Measurements from ENCODE around the gene FRAS1. TPM values are rescaled to one million over a fixed set of nuclear protein-coding genes. Genes with fewer than 3 reads are reported as not detected.

The FRAS1 gene
- total and polyA plus RNA-seq, 2 of the 8 experiments (the other 6 are each of a cell fraction or from before 2014, with no cell fraction given) = 38.5 to 109 TPM

GRCh38 chr4:78056265-78057129 is 626 bp upstream of the FRAS1 start:
- Histone ChIP-seq H3K4me3 (ENCODE audit: extremely low read depth in 1 of 4, insufficient read depth in 2 of 4, low read depth in 3 of 4, low read length in 4 of 4) (peak overlapping the region; percentile 90 to 100 (median 96)), H3K23ac (ENCODE audit: insufficient read length) (no peak overlapping the region), H3K36me3 (ENCODE audit: control insufficient read depth in 2 of 4, insufficient read depth in 4 of 4, low read length in 3 of 4) (no peaks in the 10 kb centered on the region), H3K27ac (ENCODE audit: low read depth, low read length) (peak overlapping the region; percentile 70), H3K4ac (replicated peaks; ENCODE audit: insufficient read length, low read depth, low read length) (peak overlapping the region; percentile 61), H2AFZ (ENCODE audit: low read length) (peak overlapping the region; percentile 7), H3K56ac (replicated peaks; ENCODE audit: insufficient read length, low read depth, low read length) (peak overlapping the region; percentile 67), H3K79me2 (ENCODE audit: control insufficient read depth in 1 of 2, insufficient read depth in 2 of 2, low read length in 2 of 2) (peaks cover 16 to 44% of the 10 kb centered on the region in 2 experiments; a peak in 3 of 4 replicates), H3K14ac (ENCODE audit: insufficient read length) (no peak overlapping the region), H4K91ac (replicated peaks; ENCODE audit: insufficient read length, low read length) (peak overlapping the region; percentile 29), H2BK15ac (ENCODE audit: low read length) (peak overlapping the region; percentile 74; the same call in 1 of the 2 replicates), H3K79me1 (ENCODE audit: low read depth, low read length) (peaks cover 7% of the 10 kb centered on the region), H3K23me2 (ENCODE audit: low read depth, low read length) (peaks cover 15% of the 10 kb centered on the region; the same call in 1 of the 2 replicates), H3K18ac (ENCODE audit: extremely low read depth, low read length) (peak overlapping the region; percentile 89), H2BK12ac (ENCODE audit: low read depth, low read length) (peak overlapping the region; percentile 73; the same call in 1 of the 2 replicates), H4K20me1 (replicated peaks in 1 of 2; ENCODE audit: control insufficient read depth in 1 of 2, insufficient read depth in 2 of 2, low read length in 2 of 2) (peaks cover 0 to 2% of the 10 kb centered on the region in 2 experiments), H3K27me3 (replicated peaks in 1 of 4; ENCODE audit: control insufficient read depth in 3 of 4, extremely low read depth in 1 of 4, insufficient read depth in 3 of 4, low read length in 3 of 4) (no peaks in the 10 kb centered on the region), H3K4me2 (ENCODE audit: insufficient read depth in 1 of 2, low read depth in 2 of 2, low read length in 2 of 2) (peak overlapping the region; percentile 95), H2BK120ac (replicated peaks; ENCODE audit: low read depth, low read length) (no peak overlapping the region), H3K9ac (replicated peaks in 1 of 4; ENCODE audit: extremely low read depth in 1 of 4, low read depth in 3 of 4, low read length in 3 of 4) (peak overlapping the region; percentile 67 to 97 (median 82)), H4K5ac (ENCODE audit: insufficient read length, low read depth, low read length) (peak overlapping the region; percentile 57), H4K8ac (ENCODE audit: extremely low read depth, insufficient read depth, low read length) (peak overlapping the region; percentile 85), H2AK5ac (ENCODE audit: low read depth, low read length) (no peak overlapping the region; the same call in 1 of the 2 replicates), H2BK5ac (ENCODE audit: low read depth, low read length) (peak overlapping the region; percentile 95), H2BK20ac (ENCODE audit: low read length) (no peak overlapping the region; the same call in 1 of the 2 replicates), H3K9me3 (ENCODE audit: insufficient read depth in 2 of 2, low read depth in 1 of 2, low read length in 1 of 2) (no peaks in the 10 kb centered on the region), H3K4me1 (replicated peaks in 1 of 4; ENCODE audit: control insufficient read depth in 3 of 4, insufficient read depth in 4 of 4, low read length in 3 of 4) (peaks cover 3 to 10% (median 5%) of the 10 kb centered on the region in 4 experiments; a peak in 4 of 7 replicates)
- ChIA-PET CTCF (ENCODE audit: partially characterized antibody) (interaction anchor here (0.7 to 2.2 kb wide), 18 partner anchors 8 to 340 kb away, joined by 3 to 10 read pairs (median 4); no protein-coding TSS in a partner anchor), POLR2A (ENCODE audit: partially characterized antibody) (interaction anchor here (0.6 to 3.5 kb wide), 49 partner anchors 9 to 495 kb away, joined by 3 to 44 read pairs (median 4); partner anchors contain the start of genes ANXA3 and MRPL1)
- WGBS, 2 experiments (ENCODE audit: extremely low coverage in 1 of 2, insufficient coverage in 1 of 2, insufficient read length in 1 of 2, insufficient replicate concordance in 2 of 2, low coverage in 1 of 2, low lambda C conversion rate in 2 of 2, missing lambda C conversion rate in 1 of 2) = 1% methylated on average over 37 of the region's 39 CpGs; no CpG with 5 or more reads in 1 of the 2 experiments
- DNase-seq (ENCODE audit: low read depth in 1 of 2, low spot score in 2 of 2) = peak in 1 of 2 experiments; percentile 84
- peak; percentile 92 for FAIRE-seq
- TF ChIP-seq GABPA (IDR thresholded peaks at IDR 0.05; ENCODE audit: borderline replicate concordance, insufficient read depth, low read length) (no peak), SAP30 (IDR thresholded peaks at IDR 0.05; ENCODE audit: insufficient read depth, insufficient replicate concordance, low read length) (peak; percentile 64), RAD21 (IDR thresholded peaks at IDR 0.05 in 1 of 2, conservative IDR thresholded peaks at IDR 0.05 in 1 of 2; ENCODE audit: low read depth in 2 of 2, low read length in 2 of 2) (peak; percentile 18 to 46; a peak in 2 of 4 replicates), JUND (IDR thresholded peaks at IDR 0.05; ENCODE audit: low read length) (no peak), CHD2 (IDR thresholded peaks at IDR 0.05; ENCODE audit: low read length) (no peak), CBX5 (IDR thresholded peaks at IDR 0.05; ENCODE audit: low read depth, low read length) (no peak), JUN (IDR thresholded peaks at IDR 0.05; ENCODE audit: low read depth, low read length) (no peak), CHD1 (IDR thresholded peaks at IDR 0.05; ENCODE audit: low read depth, low read length) (no peak), RBBP5 (IDR thresholded peaks at IDR 0.05; ENCODE audit: borderline replicate concordance, low read depth, low read length) (peak; percentile 21; the same call in 1 of the 2 replicates), TBP (IDR thresholded peaks at IDR 0.05; ENCODE audit: low read depth, low read length) (peak; percentile 85)

All from H1 (cell line).